Activated CD4-positive, alpha-beta T cell treated with anti-CD3 and anti-CD28 coated beads, Interleukin-2, amount 50 U/mL, for 48 hours (primary cell): ENCODE results near the gene ARHGEF1.

Source experiments
- DNase-seq, 2 experiments: peaks; one replicate each; pipeline ENCODE4 v3.0.0-alpha.2; 2020

ARHGEF1 gene

DNA sequence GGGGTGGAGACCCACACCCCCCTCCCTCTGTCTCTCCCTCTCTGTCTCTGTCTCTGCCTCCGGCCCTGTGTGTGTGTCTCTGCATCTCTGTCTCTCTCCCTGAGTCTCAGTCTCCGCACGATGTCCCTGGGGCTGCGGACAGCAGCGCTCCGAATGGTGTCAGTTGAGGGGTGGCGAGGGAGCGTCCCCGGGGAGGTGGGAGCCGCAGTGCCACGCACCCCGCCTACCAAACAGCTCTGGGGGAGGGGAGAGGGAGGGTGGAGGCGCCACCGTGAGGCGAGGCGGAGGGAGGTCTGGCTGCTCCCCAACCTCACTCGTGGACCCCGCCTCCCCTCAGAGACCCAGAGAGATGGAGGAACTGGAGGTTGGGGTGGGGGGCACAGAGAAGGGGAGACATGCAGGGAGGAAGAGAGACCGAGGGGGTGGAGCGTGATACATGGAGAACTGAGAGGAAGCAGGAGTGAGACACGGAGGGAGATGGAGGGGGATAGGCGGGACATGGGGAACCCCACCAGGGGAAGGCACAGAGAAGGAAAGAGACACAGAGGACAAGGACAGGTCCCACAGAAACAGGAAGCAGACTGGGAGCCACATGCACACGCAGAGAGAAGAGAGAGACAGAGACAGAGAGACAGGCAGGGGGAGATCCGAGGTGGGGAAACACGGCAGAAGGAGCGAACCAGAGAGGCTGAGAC is 38.0 kb downstream of the ARHGEF1 start:
- no peak for DNase-seq

DNA sequence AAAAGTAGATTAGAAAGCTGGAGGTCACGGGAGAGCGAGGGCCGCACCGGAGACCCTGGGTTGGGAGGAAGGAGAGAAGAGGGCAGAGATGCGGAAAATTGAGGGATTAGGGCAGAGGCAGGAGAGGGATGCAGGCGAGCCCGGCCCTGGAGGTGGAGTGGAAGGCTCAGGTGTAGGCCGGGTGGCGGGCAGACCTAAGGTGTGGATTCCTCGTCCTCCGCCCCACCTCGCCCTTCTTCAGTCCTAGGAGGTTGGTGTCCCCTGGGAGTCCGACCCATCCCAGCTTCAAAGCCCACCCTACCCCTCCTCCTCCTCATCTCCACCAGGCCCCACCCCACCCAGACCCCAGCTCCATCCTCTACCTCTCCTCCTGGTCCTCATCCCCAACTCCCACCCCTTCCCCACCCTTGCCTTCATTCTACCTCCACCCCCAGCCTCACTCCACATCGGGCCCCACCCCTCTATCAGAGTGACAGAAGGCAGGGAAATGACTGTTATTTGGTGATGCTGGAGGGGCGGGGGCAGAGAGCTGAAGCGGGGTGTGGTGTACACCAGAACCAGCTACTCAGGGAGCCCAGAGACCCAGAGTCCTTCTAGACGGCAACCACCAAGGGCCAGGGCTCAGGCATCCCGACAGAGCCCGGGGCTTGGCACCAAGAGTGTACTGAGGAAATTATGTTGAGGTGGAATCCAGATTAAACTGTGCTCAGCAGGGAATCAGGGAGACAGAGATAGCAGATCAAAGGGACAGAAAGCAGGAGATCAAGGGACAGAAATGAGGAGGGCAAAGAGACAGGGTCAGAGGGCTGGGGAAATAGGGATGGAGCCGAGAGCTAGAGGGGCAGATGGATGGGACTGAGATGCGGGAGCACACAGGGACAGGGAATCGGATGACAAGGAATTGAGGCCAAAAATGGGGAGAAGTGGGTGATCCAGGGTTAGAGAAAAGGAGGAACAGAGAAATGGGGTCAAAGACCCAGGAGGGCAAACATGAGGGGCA is 38.9 kb downstream of the ARHGEF1 start:
- DNase-seq: no peak

DNA sequence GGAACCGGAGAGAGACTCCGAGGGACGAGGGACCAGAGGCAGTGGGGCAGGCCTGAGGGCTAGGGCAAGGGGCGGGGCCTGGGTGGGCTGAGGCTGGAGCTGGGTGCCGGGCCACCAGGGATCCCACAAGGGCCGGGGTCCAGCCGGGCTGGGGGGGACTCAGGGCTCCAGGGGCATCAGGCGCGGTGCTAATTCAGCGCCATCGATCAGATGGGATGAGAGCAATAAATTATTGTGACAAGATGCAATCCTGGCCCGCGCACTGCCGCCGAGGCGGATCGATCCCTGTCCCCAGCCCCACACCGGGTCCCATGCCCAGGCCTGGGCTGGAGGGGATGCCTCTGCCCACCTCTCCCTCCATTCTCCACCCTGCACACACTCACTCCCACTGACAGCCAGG is 39.6 kb downstream of the ARHGEF1 start:
- DNase-seq: no peak

DNA sequence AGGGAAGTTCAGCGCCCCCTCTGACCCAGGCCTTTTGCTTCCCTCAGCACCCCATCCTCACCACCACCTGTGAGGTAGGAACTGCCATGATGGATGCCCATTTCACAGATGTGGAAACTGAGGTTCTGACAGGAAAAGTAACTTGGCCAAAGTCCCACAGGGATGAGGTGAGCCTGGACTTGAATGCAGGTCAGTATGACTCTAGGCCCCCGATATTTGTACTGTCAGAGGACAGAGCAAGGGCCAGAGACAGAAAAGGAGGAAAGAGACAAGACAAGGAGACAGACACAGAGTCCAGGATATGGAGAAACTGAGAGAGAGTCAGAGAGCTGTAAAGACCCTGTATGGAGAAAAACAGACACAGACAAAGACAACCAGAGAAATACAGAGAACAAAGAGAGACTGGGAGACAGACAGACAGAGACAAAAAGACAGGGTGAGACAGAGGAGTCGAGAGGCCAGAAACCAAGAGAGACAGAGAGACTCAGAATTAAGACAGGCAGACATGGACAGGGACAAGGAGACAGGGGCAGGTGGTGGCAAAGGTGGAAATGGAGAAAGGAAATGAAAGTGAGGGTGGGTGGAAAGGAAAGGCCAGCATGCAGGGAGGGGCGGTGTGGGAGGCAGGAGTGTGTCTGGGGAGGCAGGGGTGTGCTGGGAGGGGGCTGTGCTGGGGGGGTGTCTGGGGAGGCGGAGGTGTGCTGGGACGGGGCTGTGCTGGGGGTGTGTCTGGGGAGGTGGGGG is 40.2 kb downstream of the ARHGEF1 start:
- no peak for DNase-seq

DNA sequence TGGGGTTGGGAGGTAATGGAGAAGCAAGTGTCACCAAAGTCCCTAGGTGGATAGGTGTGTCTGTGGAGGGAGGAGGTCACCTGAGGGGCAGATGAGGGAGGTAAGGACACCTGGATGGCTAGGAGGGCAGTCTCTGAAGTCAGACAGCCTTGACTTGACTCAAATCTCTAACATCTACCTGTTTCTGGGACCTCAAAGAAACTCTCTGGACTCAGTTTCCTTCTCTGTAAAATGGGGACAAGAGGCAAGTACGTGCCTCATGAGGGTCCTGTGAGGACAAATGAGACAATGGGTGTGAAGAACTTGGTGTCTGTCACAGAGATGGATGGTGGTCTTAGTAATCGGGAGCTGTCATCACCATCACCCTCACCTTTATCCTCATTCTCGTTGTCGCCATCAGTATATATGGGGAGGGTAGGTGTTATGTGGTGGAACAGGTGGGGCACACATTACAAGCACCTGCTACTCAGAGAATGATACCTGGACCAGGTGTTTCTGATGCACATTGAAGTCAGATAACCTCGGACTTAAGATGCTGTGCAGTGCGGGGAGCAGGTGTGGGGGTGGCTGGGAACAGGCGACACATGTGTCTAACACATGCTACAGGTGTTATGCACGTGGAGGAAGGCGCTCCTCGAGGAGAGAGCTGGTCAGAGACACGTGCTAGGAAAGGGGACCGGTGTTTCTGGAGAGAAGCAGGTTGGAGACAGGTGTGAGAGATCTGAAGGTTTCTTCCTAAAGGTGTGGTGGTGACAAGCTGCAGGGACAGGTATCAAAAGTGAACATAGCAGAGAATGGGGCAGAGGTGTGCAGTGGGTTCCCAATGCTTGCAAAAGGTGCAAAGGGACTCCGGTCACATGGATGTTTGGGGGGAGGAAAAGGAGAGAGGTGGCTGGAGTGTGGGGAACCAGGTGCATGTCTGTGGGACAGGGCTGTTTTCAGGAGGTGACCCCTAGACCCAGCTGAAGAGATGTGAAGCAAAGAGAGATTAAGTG is 41.5 kb downstream of the ARHGEF1 start:
- DNase-seq: no peak

DNA sequence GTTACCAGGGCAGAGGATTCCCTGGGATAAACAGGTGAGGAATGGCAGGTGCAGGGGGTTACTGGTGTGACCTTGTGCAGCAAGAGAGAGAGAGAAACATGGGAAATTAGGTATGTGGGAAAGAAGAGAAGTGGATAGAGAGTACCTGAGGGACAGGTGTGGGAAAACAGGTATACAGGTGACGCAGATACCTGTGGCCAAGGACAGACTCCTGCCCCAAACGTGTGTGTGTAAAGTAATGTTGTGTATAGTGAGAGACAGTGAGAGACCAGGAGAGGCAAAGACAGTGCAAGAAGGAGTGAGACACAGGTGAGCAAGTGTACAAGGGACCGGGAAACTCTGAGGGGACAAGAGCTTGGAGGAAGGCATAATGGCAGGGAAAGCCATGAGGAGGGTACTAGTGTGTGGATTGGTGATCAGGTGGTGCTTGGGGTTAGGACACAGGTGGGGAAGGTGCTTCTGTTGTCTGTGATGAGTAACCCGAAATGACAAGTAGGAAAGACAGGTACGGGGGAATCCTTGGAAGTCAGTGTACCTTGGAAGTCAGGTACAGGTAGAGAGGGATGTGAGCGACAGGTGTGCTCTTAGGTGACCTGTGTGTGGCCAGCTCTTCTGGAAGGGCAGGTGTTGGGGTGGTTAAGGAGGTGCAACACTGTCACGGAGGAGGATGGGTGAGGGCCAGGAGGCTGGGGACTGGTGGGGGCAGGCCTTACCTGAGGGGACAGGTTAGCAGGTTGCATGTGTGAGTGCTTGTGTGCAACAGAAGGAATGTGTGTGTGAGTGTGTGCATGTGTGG is 42.4 kb downstream of the ARHGEF1 start:
- DNase-seq: no peak

DNA sequence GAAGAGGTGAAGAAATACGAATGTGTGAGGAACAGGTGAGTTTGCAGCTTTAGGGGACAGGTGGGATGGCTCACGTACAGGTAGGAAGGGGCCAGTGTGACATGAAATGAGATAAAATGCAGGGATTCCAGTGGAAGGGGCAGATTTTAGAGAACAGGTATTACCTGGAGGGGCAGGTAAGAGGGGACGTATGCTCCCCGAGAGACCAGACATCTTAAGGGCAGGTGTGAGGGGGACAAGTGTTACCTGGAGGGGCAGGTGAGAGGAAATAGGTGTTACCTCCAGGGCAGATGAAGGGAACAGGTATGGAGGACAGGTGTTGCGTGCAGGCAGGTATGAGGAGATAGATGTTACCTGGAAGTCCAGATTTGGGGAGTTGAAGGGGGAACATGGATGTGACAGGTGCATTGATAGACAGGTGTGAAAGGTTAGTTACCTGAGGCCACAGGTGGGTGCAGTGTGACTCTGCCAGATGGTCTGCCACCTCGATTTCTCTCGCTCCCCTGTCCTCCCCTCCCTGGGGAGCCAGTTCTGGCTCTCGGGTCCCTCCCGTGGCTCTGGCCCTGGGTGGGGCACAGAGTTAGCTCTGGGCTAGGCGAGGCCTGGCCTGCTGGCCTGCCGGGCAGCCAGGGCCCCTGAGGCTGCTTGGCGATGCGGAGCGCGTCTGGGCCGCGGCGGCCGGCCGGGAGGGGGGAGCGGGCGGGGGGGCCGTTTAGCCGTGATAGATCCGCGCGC is 43.2 kb downstream of the ARHGEF1 start:
- DNase-seq: no peak

DNA sequence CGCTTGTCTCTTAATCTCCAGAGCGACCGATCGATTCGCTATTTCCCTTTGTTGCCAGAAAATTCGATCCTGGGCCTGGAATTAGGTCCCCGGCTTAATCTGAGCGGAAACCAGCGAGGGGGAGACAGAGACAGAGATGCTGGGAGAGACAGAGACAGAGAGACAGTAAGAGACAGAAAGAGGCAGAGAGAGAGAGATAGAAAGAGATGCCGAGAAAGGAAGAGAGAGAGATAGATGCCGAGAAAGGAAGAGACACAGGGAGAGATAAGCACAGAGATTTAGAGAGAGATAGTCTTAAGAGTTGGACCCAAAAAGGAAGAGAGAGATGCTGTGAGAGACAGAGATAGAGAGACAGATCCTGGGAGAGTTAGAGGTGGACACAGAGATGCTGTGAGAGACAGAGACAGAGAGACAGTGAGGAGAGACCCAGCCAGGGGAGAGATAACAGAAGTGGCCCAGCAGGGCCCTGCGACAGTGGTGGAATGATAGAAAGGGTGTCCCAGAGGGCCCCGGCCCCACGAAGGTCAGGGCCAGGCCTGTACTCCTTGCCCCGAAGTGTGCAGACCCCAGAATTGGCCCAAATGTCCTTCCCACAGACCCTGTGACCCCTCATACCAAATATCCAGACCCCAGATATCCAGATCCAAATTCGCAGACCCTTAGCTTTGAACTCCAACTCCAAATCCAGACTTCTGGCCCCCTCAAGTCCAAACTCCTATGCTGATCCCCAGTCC is 43.9 kb downstream of the ARHGEF1 start:
- DNase-seq: no peak

DNA sequence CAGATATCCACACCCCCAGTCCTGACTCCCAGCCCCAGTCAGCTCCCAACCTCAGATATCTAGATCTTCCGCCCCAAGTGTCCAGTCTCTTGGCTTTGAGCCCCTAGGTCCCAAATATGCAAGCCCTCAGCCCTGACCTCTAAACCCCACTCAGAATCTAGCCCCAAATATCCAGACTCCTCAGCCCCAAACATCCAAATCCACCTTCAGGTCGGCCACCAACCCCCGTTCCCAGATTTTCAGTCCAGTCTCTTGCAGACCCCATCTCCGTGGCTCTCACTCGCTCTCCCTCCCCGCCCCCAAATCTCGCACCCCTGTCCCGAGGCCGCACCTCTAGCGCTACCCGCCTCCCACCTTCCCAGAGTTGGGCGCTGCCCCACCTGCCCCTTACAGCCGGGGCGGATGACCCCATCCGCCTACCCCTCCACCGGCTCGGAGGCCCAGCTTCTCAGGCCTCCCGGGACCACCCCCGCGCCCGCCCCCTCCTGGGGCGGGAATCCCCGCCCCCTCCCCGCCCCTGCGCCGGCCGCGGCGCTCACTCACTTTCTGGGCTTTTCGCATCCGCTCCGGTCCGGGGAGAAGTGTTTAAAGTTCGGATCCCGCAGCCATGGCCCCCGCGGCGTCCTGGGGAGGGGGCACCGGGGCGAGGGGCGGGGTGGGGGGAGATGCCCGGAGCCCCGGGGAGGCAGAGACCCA is 44.7 kb downstream of the ARHGEF1 start:
- peak in 1 of 2 experiments; percentile 39 for DNase-seq

DNA sequence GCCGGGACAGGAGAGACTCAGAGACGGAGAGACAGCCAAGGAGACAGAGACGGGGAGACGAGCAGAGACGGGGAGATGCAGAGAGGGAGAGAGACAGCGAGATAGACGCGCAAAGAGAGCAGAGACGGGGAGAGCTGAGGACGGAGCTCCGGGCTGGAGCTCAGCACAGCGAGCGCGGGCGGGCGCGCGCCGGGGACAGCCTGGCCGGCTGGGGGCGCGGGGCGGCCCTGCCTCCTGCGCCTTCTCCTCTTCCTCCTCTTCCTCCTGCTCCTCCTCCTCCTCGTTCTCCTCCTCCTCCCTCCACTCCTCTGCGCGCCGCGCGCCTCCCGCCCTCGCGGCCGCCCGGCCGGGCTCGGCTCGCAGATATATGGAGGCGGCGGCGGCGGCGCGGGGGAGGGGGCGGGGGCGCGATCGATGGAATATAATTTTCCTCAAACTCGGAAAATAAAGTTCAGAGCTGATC is 45.3 kb downstream of the ARHGEF1 start, which contains the start of gene ERFL:
ERFL (minus strand) TSS at position 229 of the 463 bp plus-strand sequence. CDS start 15,530 bp downstream, outside the sequence.
- DNase-seq: peak in 1 of 2 experiments; percentile 45

DNA sequence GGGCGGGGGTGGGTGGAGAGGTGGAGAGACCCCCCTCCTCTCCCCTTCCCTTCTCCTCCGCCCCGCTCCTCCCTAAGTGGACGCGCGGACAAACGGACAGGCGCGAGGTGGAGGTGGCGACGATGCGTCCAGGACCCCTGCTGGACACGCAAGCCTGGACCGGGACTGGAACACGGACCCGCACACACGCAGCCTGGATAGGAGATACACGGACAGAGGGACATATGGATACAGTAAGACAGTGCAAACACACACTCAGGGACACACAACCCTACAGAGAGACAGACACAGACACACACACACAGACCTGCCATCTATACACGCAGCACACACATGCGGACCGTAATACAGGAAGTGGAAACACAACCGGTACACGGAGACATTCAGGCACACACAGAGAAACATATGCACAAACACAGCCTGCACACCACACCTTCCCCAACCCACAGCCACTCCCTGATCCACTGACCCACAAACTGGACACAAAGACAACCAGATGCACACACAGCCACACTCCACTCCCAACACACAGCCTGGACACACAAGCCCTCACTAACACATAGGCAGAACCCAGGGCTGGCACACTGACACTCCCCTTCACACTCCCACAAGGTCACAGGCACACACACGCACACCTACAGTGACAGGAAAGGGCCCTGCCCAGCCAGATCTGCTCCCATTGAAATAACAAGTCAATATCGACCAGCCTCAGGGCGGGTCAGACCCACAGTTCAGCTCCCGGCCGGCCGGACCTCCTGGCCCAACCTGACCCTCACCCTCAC is 46.0 kb downstream of the ARHGEF1 start:
- DNase-seq: peak in 1 of 2 experiments; percentile 50

DNA sequence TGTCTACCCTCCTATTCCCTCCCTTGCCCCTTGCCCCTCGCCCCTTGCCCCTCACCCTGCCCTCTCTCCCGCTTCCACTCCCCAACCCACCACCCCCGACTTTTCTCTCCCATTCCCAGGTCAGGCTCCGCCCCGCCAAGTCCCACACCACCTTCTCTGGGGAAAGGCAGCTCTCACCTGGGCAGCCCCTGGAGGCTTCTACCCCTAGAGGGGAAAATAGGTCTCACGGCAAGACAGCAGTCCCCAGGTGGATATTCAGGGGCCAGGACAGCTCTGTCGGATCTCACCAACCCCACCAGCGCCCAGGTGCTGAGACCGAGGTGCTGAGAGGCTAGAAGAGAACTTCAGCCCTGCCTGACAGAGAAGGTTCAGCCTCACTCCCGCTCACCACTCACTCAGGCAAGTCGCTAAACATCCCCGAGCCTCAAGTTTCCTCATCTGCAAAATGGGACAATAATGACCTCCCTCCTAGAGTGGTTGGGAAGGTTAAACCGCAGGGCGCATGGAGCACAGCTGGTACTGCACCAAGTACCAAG is 46.6 kb downstream of the ARHGEF1 start:
- DNase-seq: no peak

DNA sequence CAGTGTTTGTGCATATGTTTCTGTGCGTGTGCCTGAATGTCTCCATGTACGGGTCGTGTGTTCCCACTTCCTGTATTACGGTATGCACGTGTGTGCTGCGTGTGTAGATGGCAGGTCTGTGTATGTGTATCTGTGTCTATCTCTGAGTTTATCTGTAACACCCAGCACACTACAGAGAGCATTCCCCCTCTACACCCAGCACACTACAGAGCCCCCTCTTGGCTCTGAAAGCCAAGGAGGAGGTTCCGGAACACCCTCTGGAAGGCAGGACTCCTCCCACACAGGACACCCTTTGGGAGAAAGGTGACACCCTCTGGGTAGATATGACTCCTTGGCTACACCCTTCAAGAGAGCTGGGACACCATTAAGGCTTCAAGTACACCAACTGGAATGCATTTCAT is 47.3 kb downstream of the ARHGEF1 start:
- DNase-seq: no peak

DNA sequence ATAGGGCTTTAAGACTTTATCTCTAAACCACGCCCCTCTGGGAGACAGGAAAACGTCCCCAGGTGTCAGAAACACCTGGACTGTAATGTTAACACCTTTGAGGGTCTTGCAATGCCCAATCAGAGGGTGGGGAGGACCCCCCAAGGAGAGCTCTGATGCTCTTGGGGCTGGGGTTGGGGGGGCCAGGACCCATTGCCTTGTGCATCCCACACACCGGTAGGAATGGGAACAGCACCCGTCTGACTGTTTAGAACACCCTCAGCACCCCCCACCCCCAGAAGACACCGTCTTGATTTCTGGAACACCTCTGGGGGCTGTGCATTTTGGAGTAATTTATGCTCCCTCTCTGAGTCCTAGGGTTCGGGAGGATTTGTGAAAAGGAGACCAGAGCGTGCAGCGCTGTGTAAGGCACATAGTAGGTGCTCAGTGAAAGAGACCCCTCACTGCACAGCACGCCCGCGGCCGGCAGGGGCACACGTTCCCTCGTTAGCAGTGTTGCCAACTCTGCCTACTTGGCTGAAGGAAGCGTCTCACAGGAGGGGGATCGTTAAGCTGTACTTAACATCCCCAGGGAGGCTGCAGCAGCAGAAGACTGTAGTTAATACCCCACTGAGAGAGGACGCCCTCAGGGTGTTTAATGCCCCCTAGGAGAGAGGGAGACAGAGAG is 48.1 kb downstream of the ARHGEF1 start:
- DNase-seq: no peak

DNA sequence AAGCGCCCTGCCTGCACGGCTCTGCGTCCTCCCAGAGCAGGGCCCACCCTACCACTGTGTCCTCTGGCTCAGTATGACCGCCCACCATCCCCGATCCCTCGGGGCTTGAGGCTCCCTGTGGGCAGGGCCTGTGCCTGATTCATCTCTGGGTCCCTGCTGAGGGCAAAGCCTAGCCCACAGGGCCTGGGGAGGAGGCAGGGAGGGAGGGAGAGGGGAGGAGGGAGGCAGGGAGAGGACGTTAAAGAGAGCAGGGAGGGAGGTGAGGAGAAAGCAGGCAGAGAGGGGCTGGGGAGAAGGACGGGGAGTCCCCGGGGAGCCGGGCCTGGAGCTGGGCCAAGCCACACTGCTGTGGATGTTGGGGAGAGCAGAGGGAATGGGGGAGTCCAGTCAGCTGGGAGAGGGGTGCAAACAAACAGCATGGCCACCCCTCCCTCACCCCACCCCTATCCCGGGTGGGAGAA is 49.3 kb downstream of the ARHGEF1 start:
- no peak for DNase-seq

DNA sequence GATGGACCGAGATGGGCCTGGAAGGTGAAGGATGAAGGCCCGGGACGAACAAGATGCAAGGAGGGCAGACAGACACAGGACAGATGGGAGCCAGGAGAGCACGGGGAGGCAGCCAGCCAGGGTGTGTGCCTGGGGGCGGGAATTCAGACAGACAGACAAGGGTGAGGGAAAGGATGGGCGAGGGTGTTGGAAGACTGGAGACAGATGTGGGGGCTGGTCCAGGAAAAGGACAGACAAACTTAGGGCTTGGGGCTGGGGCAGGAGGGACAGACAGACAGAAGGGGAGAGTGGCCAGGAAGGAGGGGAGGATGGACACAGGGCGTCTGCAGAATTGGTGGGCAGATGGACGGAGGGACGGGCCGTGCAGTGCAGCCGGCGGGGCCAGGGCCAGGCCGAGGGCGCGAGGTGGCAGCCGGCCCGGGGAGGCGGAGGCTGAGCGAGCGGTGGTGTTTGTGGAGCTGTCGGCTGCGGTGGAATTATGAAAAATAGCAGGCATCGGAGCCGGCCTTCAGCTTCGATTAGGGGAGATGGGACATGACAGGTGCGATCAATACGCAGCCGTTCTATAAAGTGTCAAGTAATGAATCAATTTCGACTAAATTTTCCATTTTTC is 49.8 kb downstream of the ARHGEF1 start:
- no peak for DNase-seq
